NCI-H2107 treated with DMSO at 0.1 percent for 48 hours (cell line): ENCODE results near the gene PCED1B.
"Not testable (repeated sequence)": the region's sequence is repeated elsewhere in the genome, so short reads cannot be mapped to it uniquely, and the experiment has no call there.

Experiments used
- DNase-seq: peaks from one replicate; lab custom pipeline; 2025; ENCODE audit not compliant: unreplicated experiment; lab: John Stamatoyannopoulos, UW

Gene PCED1B

DNA sequence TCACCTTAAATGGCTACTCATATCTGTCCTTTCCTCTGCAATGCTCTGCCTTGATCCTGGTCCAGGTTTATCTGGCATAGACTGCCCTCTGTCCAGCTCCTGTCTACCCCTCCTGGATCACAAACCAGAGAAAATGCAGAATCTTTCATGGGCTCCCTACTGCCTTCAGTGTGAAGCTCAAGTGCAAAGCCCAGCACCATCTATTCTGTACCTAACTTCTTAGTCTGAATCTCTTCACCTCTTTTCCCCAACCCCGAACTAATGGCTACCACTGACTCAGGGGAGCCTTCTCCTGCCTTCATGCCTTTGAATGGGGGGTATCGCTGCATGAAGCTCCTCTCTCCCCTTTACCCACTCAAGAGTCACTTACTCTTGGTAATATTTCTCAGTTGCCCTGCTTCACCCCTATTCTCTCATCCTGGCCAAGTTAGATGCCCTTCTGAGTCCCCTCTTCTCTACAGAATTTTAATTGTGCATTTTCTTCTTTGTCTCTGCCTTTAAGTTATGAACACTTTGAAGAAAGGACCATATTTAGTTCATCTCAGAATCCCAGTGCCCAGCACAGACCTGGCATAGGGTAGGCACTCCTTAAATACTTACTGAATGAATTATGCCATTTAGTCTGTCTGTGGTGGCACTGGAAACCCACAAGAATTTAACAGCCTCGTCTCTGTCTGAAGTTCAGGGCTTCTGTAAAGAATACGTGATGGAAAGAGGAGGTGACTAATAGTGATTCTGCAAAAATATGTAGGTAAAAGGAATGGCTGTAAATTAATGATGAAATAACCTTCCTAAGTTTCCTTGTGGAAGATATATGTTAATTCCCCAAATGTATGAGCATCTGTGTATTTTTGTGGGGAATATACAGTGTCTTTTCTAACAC lies 191.6 kb downstream of the PCED1B start:
- no peak for DNase-seq

DNA sequence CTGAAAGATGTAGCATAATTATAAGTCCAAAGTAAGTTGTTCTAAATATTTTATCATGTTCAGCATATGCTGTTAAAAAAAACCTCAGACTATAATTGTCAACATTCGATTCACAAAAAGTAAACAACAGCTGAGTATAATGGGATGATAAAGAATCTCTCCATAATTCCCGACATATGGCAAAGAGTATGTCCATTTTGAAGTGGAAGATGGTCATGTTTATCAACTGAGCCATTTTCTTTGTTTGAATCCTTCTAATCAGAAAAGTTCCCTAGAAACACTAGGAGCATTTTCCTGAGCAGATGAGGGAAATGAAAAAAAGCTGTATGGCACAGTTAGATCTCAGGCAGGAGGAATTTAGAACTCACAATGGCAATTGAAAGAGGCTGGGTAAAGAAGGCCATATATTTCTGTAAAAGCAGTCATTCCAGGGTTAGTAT lies 192.4 kb downstream of the PCED1B start:
- no peak for DNase-seq

- no peak for DNase-seq
These were observed 193.2 kb downstream of the PCED1B start for GRCh38 chr12:47272412-47273190.

GRCh38 chr12:47273191-47273626 lies 193.8 kb downstream of the PCED1B start:
- no peak for DNase-seq

- no peak for DNase-seq
These were observed 195.3 kb downstream of the PCED1B start for GRCh38 chr12:47274760-47275159.

- no peak for DNase-seq
These were observed 196.8 kb downstream of the PCED1B start for GRCh38 chr12:47276253-47276620.

- DNase-seq = no peak
These were observed 197.3 kb downstream of the PCED1B start for GRCh38 chr12:47276621-47277309.

DNA sequence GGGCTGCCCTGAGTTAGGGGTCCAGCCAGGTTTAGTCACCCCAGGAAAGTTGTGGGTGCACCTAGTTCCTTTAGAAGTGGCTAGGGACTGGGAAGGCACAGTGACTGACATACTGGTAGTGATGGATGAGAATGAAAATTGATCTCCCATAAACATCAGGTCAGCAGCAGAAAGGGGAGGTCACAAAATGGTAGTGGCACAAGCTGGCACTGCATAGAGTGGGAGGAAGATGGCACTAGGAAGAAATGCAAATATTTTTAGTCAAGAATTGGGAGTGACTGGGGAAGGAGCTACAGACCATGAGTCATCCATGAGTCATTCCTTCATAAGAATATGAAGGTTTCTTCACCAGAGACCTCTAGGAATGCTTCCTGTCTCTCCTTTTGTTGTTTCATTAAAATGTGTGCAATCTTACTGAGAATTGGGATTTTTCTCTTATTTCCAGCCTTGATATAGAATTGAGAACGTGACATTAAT lies 198.6 kb downstream of the PCED1B start:
- DNase-seq = no peak

GRCh38 chr12:47279758-47280157 lies 200.3 kb downstream of the PCED1B start:
- DNase-seq = not testable (repeated sequence)

GRCh38 chr12:47280543-47281300 lies 201.3 kb downstream of the PCED1B start:
- DNase-seq = no peak

DNA sequence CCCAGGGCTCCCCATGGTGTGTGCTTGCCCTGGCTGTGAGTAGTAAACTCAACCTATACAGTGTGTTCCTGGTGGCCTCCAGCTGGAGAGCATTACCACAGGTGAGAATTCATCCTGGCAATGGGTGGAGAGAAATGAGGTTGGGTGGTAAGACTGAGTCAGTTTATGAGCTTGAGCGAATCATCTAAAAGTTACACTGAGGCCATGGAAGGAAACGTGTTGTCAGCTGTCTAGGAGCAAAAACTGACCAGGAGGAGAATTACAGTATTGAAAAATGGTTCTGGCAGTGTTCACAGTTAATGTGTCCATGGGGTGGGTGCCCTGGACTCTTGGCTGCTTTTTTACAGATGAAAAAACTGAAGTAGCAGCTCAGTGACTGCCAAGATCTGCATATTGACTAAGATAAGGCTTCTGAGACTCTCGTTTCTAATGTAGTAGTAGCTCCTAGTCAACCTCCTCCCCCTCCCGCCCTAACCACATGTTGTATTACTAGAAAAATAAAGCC lies 202.3 kb downstream of the PCED1B start:
- DNase-seq = no peak

- DNase-seq = no peak
These were observed 202.8 kb downstream of the PCED1B start for GRCh38 chr12:47282206-47282605.
